Urinary bladder (tissue), 4 donors: Measurements from ENCODE around the gene ADAMTS18. TPM values are rescaled to one million over a fixed set of nuclear protein-coding genes. Genes with fewer than 3 reads are reported as not detected.
"Not testable (repeated sequence)": the region's sequence is repeated elsewhere in the genome, so short reads cannot be mapped to it uniquely, and the experiment has no call there.

ENCODE experiments used
- DNase-seq: peaks from one replicate; pipeline ENCODE4 v3.0.0-alpha.2; 2015; ENCODE audit errors: extremely low spot score
- H3K27ac ChIP-seq: one replicate; pipeline ENCODE4 v1.5.1; 2013; ENCODE audit warnings: low read depth, mild to moderate bottlenecking, moderate library complexity
- H3K36me3 ChIP-seq: one replicate; pipeline ENCODE4 v1.6.1; 2013; ENCODE audit warnings: mild to moderate bottlenecking, moderate library complexity; ENCODE audit not compliant: insufficient read depth
- H3K4me1 ChIP-seq: one replicate; pipeline ENCODE4 v1.6.1; 2013; ENCODE audit warnings: mild to moderate bottlenecking, moderate library complexity; ENCODE audit not compliant: insufficient read depth
- H3K4me3 ChIP-seq: one replicate; pipeline ENCODE4 v1.5.1; 2013; ENCODE audit warnings: low read depth, low read length
- WGBS: extraction: QIAGEN DNeasy Blood & Tissue Kit; methylation state at CpG from one replicate; pipeline ENCODE4 v1.1.7; 2013; 5-methylcytosine and 5-hydroxymethylcytosine counted together
- polyA plus RNA-seq: library from polyadenylated mRNA; stranded (reverse); fragments of 200-250 nt; gene quantifications from one replicate; pipeline ENCODE4 v1.2.3, GENCODE V29; 2013
- total RNA-seq: library from RNA; depleted of rRNA; stranded (reverse); fragments of >200 nt; gene quantifications from one replicate; pipeline ENCODE4 v1.2.3, GENCODE V29; 2014
- donor health status: healthy with polysubstance abuse.
- donor health status: healthy.

ADAMTS18 gene
- total and polyA plus RNA-seq, 2 donors: 0.06 to 6.7 TPM

GRCh38 chr16:77297996-77298395 lies 136.8 kb downstream of the ADAMTS18 start:
- Histone ChIP-seq H3K4me1 (no peaks in the 10 kb centered on the region), H3K36me3 (no peaks in the 10 kb centered on the region), H3K4me3 (no peak overlapping the region), H3K27ac (no peak overlapping the region)
- DNase-seq: no peak
- WGBS: 89% methylated on average over 5 of the region's 5 CpGs

GRCh38 chr16:77295896-77296295 lies 138.9 kb downstream of the ADAMTS18 start:
- H3K27ac ChIP-seq: no peak overlapping the region
- 70% methylated on average over 3 of the region's 3 CpGs for WGBS
- no peaks in the 10 kb centered on the region for H3K4me1 ChIP-seq
- no peak for DNase-seq
- H3K36me3 ChIP-seq: no peaks in the 10 kb centered on the region
- H3K4me3 ChIP-seq: no peak overlapping the region

GRCh38 chr16:77290451-77291115 lies 144.3 kb downstream of the ADAMTS18 start:
- DNase-seq: no peak
- WGBS: 55% methylated on average over 10 of the region's 10 CpGs
- no peak overlapping the region for H3K4me3 ChIP-seq
- no peak overlapping the region for H3K27ac ChIP-seq
- no peaks in the 10 kb centered on the region for H3K4me1 ChIP-seq
- H3K36me3 ChIP-seq: no peaks in the 10 kb centered on the region

- DNase-seq: no peak
These were observed 145.5 kb downstream of the ADAMTS18 start for GRCh38 chr16:77289331-77289809.

GRCh38 chr16:77288222-77288621 lies 146.6 kb downstream of the ADAMTS18 start:
- Histone ChIP-seq H3K4me3 (no peak overlapping the region), H3K27ac (no peak overlapping the region), H3K36me3 (no peaks in the 10 kb centered on the region), H3K4me1 (no peaks in the 10 kb centered on the region)
- no peak for DNase-seq
- 64% methylated on average over 3 of the region's 3 CpGs for WGBS

More at GRCh38 chr16:77289331-77289809, 145.5 kb downstream of the ADAMTS18 start:
- Histone ChIP-seq H3K4me3 (no peak overlapping the region), H3K36me3 (no peaks in the 10 kb centered on the region), H3K4me1 (no peaks in the 10 kb centered on the region), H3K27ac (no peak overlapping the region)
- 36% methylated on average over 2 of the region's 2 CpGs for WGBS

GRCh38 chr16:77285676-77286075 lies 149.2 kb downstream of the ADAMTS18 start:
- Histone ChIP-seq H3K4me1 (no peaks in the 10 kb centered on the region), H3K36me3 (no peaks in the 10 kb centered on the region), H3K4me3 (no peak overlapping the region), H3K27ac (no peak overlapping the region)
- 86% methylated on average over 5 of the region's 5 CpGs for WGBS
- DNase-seq: no peak

GRCh38 chr16:77282345-77282744 lies 152.5 kb downstream of the ADAMTS18 start:
- DNase-seq: no peak
- 73% methylated on average over 2 of the region's 2 CpGs for WGBS

GRCh38 chr16:77279316-77279715 lies 155.5 kb downstream of the ADAMTS18 start:
- WGBS: 44% methylated on average over 8 of the region's 8 CpGs
- not testable (repeated sequence) for H3K4me3 ChIP-seq, DNase-seq, H3K36me3 ChIP-seq, H3K27ac ChIP-seq, H3K4me1 ChIP-seq

More at GRCh38 chr16:77282345-77282744, 152.5 kb downstream of the ADAMTS18 start:
- H3K4me1 ChIP-seq: no peaks in the 10 kb centered on the region
- no peaks in the 10 kb centered on the region for H3K36me3 ChIP-seq
- no peak overlapping the region for H3K4me3 ChIP-seq
- H3K27ac ChIP-seq: no peak overlapping the region

- no peaks in the 10 kb centered on the region for H3K4me1 ChIP-seq
- DNase-seq: no peak
- H3K27ac ChIP-seq: no peak overlapping the region
- no peak overlapping the region for H3K4me3 ChIP-seq
- WGBS: 95% methylated on average over 2 of the region's 2 CpGs
- H3K36me3 ChIP-seq: no peaks in the 10 kb centered on the region
These were observed 157.3 kb downstream of the ADAMTS18 start for GRCh38 chr16:77277571-77277970.

- Histone ChIP-seq H3K4me3 (no peak overlapping the region), H3K27ac (no peak overlapping the region), H3K4me1 (no peaks in the 10 kb centered on the region), H3K36me3 (no peaks in the 10 kb centered on the region)
- 75% methylated on average over 2 of the region's 2 CpGs for WGBS
- DNase-seq: no peak
These were observed 157.7 kb downstream of the ADAMTS18 start for GRCh38 chr16:77277141-77277540.

GRCh38 chr16:77276661-77277060 lies 158.2 kb downstream of the ADAMTS18 start:
- WGBS: 92% methylated on average over 2 of the region's 2 CpGs
- H3K27ac ChIP-seq: no peak overlapping the region
- DNase-seq: no peak
- no peaks in the 10 kb centered on the region for H3K36me3 ChIP-seq
- no peaks in the 10 kb centered on the region for H3K4me1 ChIP-seq
- no peak overlapping the region for H3K4me3 ChIP-seq

GRCh38 chr16:77275303-77275702 lies 159.5 kb downstream of the ADAMTS18 start:
- not testable (repeated sequence) for H3K36me3 ChIP-seq, DNase-seq
- WGBS: 90% methylated on average over 2 of the region's 2 CpGs

GRCh38 chr16:77273815-77274214 lies 161.0 kb downstream of the ADAMTS18 start:
- no peak overlapping the region for H3K27ac ChIP-seq
- WGBS: 69% methylated on average over 3 of the region's 3 CpGs
- no peaks in the 10 kb centered on the region for H3K36me3 ChIP-seq
- H3K4me1 ChIP-seq: no peaks in the 10 kb centered on the region
- H3K4me3 ChIP-seq: no peak overlapping the region
- DNase-seq: no peak

More at GRCh38 chr16:77275303-77275702, 159.5 kb downstream of the ADAMTS18 start:
- H3K4me1 ChIP-seq, H3K4me3 ChIP-seq, H3K27ac ChIP-seq: not testable (repeated sequence)

- WGBS: 55% methylated on average over 8 of the region's 8 CpGs
- Histone ChIP-seq H3K27ac (no peak overlapping the region), H3K4me1 (no peaks in the 10 kb centered on the region), H3K36me3 (no peaks in the 10 kb centered on the region), H3K4me3 (no peak overlapping the region)
- DNase-seq: no peak
These were observed 163.1 kb downstream of the ADAMTS18 start for GRCh38 chr16:77271532-77272426.
